Measurements from ENCODE around the gene NACA.

NACA gene

DNA sequence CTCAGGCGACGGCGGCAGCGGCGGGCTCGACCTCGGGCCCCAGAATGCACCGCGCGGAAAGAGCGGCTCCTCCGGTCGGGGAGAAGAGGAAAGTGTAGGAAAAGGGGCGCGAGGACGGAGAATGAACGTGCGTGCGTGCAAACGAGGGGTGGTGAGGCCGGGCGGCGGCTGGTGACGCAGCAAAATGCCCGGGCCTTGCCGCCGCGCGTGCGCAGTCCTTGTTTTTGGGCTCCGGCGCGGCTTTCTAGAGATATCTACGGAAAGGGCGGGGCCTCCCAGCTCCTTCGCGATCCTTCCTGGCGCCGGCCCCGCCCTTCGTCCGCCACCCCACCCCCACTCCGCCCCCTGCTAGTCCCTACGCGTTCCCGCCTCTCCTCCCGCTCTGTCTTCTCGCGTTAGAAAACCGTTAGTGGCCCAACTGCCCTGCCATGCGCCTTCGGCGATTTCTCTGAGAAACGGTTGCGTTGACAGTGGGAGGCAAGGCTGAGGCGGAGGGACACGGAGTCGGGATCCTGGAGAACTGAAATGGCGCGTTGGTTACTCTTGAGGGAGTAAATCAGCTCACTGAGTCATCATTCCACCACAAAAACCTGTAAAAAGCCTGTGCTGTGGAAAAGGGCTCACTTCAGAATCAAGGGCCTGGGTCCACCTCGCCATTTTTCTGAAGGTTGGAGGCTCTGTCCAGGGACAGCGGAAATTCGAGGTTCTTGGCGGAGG is 36.8 kb downstream of the NACA start, which contains the start of gene PTGES3:
TSS of gene PTGES3 (minus strand) at position 156 of the 717 bp plus-strand sequence. CDS start 285 bp downstream, outside the sequence.
- DNase-seq (ENCODE audit: low read depth, low spot score): peak; percentile 94

DNA sequence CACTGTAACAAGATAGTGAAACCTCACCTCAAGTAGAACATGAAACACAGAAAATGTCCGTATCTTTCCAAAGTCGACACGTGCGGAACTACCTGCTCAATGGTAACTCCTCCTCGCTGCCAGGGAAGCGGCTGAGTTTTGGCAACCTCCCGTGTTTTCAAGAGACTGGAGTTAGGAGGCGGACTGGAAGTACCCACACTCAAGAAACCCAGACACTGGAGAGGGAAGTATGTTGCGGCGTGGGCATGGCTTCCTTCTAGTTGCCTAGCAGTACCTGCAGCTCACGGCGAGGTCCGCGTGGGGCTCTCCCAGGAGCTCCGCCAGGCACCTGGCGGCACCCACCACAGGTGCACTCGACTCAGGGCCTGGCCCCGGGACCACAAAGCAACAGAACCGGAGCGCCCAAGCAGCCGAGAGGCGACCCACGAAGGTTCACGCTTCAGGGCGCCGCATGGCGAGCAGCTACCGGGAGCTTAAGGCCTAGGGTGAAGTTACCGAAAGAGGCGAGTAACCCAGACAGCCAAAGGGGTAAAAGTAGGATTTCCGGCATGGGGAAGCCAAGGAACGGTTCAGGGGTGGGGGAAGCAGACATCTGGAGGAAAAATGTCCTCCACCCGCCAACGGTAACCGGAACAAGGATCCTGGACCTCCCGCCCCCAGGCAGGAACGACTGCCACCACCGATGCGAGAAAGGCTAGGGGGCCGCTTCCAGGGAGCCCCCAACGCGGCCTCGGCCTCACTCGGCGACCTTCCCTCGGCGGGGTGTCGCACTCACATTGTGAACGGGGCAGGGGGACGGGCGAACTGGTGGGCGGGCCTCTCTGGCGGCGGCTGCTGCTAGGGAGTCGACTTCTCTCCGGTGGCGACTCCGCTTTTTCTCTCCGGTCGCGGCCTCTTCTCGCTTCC is 37.6 kb downstream of the NACA start:
- DNase-seq (ENCODE audit: low read depth, low spot score): no peak

DNA sequence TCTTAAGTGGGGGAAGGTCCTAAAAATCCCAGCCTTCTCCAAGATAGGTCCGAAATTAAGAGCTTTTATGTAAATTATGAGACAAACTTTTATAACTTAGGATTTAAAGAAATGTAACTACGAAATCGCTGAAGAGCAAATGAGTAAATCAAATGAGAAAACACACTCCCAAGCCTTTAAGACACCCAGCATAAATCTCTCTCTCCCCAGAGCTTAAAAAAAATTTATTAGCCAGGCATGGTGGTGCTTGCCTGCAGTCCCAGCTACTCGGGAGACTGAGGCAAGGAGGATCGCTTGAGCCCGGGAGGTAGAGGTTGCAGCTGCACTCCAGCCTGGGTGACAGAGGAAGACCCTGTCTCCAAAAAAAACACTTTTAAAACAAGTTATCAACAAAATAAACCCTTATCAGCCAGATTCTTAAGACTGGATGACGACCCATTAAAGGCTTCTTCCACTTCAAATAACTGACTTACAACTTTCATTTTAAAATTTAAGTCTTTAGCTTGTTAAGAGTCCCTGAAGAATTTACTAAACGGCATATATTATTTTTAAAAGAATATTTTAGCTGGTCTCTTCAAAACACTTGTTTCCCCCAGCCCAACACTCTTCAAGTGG is 40.2 kb downstream of the NACA start:
- DNase-seq (ENCODE audit: low read depth, low spot score): no peak

DNA sequence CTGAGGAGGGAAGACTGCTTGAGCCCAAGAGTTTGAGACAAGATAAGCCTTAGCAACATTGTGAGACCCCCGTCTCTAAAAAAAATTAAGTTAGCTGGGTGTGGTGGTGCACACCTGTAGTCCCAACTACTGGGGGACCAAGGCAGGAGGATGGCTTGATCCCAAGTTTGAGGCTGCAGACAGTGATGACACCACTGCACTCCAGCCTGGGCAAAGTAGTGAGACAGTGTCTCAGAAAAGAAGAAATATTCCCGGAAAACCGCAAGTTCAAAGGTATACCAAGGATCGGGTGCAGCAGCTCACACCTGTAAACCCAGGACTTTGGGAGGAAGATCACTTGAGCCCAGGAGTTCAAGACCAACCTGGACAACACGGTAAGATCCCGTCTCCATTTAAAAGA is 42.8 kb downstream of the NACA start:
- DNase-seq (ENCODE audit: low read depth, low spot score): no peak

DNA sequence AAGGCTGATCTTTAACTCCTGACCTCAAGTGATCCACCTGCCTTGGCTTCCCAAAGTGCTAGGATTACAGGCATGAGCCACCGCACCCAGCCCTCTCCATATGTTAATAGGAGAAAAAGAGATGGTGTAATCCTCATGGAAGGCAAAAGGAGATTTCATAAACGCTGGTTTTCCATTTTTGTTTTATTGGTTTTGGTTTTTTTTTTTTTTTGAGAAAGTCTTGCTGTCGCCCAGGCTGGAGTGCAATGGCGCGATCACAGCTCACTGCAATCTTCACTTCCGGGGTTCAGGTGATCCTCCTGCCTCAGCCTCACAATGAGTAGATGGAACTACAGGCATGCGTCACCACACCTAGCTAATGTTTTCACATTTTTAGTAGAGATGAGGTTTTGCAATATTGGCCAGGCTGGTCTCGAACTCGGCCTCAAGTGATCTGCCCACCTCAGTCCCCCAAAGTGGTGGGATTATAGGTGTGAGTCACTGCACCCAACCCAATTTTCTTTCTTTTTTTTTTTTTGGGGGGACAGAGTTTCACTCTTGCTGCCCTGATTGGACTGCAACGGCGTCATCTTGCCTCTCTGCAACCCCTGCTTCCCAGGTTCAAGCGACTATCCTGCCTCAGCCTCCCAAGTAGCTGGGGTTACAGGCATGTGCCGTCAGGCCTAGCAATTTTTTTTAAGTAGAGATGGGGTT is 45.1 kb downstream of the NACA start:
- no peak for DNase-seq (ENCODE audit: low read depth, low spot score)

DNA sequence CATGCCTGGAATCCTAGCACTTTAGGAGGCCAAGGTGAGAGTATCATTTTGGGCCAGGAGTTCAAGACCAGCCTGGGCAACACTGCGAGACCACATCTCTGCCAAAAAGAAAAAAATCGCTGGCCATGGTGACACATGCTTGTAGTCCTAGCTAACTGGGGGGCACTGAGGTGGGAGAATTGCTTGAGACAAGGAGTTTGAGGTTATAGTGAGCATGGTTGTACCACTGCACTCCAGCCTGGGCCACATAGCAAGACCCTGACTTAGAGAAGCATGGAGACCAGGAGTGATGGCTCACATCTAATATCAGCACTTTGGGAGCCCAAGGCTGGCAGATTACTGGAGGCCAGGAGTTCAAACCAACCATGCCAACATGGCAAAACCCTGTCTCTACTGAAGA is 46.2 kb downstream of the NACA start:
- DNase-seq (ENCODE audit: low read depth, low spot score): no peak

DNA sequence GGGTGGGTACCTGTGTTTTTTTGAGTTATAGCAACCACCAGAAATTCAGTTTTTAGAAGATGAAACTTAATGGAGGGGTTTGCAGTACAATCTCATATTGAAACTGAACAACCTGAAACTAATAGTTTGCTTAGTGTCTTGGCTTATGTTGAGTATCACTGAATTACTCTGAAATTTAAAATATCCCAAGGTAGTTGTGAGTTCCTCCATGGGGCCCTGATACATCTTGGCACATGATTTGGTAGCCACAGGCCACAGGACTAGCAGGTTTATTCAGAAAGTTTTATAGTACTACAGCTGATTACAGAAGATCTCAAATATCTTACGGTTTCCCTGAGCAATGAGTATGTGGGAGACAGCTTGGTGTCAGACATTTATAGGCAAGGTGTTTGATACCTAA is 47.4 kb downstream of the NACA start:
- no peak for DNase-seq (ENCODE audit: low read depth, low spot score)

DNA sequence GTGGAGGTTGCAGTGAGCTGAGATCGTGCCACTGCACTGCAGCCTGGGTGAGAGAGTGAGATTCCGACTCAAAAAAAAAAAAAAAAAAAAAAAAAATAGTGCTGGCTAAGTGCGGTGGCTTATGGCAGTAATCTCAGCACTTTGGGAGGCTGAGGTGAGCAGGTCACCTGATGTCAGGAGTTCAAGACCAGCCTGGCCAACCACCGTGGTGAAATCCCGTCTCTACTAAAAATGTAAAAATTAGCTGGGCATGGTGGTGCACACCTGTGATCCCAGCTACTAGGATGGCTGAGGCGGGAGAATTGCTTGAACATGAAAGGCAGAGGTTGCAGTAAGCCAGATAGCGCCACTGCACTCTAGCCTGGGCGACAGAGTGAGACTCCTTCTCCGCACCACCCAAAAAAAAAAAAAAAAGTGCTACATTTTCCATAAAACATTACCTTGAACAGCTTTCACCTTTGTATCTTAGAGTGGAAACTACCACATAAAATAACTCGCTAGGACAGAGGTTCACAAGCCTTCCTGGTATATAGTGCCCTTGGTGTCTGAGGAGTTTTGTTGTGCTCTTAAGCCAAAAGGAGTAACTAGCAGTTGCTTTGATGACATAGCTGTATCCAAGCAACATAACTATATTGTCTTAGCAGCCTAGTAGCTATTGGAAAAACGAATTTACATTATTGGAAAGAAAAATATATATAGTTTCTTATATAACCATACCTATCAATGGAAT is 48.1 kb downstream of the NACA start:
- DNase-seq (ENCODE audit: low read depth, low spot score): no peak

DNA sequence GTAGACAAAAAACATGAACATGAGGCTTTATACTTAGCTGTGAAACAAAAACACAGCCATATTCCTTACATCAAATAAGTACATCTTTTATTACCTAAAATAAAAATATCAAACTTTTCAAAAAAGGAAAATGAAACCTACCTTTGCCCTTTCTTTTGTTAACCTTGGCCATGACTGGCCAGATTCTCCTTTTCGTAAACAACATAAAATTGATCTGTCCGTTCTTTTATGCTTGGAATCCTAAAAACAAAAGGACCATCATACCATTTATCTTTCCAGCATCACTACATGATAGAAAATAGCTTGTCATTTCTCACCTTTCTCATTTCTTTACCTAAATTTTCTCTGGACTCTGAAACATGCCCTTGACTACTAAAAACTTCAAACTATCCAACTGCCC is 53.5 kb downstream of the NACA start:
- no peak for DNase-seq (ENCODE audit: low read depth, low spot score)

DNA sequence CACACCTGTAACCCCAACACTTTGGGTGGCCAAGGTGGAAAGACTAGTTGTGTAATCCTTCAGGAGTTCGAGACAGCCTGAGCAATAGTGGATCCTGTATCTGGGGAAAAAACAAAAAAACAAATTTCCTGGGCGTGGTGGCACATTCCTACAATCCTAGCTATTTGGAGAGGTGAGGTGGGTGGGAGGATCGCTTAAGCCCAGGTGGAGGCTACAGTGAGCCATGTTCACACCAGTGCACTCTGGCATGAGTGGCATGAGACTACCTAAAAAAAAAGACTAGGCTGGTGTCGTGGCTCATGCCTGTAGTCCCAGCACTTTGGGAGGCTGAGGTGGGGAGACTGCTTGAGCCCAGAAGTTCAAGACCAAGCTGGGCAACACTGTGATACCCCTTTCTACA is 54.3 kb downstream of the NACA start:
- DNase-seq (ENCODE audit: low read depth, low spot score): no peak

DNA sequence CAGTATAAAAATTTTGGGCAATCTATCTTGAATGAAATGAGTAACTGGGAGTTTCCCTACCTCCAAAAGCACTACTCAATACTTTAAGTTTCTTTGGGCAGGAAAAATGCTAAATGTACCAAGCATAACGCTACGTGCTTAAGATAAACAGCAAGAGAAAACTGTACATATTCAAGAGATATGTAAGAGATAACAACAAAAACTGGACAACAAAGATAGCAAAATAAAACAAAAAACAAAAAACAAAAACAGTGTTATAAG is 57.0 kb downstream of the NACA start:
- no peak for DNase-seq (ENCODE audit: low read depth, low spot score)
